ENCODE results near the gene EXOC3L1.

Gene EXOC3L1, protein sequence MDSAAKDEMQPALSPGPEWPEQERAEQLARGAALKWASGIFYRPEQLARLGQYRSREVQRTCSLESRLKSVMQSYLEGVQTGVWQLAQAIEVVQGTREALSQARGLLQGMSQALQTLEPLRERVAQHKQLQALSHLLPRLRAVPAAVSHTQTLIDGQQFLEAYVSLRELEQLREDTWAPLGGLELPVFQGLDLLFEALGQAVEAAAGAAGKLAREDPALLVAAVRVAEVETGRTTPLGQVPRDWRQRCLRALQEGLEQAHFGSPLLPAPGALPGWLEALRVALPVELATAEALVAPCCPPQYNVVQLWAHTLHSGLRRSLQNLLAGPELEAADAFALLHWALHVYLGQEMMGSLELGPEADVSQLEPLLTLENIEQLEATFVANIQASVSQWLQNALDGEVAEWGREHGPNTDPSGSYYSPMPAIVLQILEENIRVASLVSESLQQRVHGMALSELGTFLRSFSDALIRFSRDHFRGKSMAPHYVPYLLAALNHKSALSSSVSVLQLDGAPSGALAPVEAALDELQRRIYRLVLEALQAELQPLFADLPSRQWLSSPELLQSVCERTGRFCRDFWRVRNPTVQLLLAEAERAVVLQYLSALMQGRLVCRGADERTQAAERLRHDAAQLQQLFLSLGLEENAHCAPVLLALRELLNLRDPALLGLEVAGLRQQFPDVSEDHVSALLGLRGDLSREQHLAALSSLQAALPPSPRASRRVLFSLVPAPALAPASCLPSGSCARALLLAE

GRCh38 chr16:67190041-67190440 is at the start of gene EXOC3L1:
Gene EXOC3L1 (minus strand): TSS chr16:67190136. CDS start chr16:67189676, 460 bp downstream.
- DNase-seq, result no peak

- no peak for DNase-seq
Observed at GRCh38 chr16:67238806-67239470, 49.0 kb upstream of the EXOC3L1 start.

- no peak for DNase-seq
Observed at GRCh38 chr16:67238278-67238575, 48.3 kb upstream of the EXOC3L1 start.

DNA sequence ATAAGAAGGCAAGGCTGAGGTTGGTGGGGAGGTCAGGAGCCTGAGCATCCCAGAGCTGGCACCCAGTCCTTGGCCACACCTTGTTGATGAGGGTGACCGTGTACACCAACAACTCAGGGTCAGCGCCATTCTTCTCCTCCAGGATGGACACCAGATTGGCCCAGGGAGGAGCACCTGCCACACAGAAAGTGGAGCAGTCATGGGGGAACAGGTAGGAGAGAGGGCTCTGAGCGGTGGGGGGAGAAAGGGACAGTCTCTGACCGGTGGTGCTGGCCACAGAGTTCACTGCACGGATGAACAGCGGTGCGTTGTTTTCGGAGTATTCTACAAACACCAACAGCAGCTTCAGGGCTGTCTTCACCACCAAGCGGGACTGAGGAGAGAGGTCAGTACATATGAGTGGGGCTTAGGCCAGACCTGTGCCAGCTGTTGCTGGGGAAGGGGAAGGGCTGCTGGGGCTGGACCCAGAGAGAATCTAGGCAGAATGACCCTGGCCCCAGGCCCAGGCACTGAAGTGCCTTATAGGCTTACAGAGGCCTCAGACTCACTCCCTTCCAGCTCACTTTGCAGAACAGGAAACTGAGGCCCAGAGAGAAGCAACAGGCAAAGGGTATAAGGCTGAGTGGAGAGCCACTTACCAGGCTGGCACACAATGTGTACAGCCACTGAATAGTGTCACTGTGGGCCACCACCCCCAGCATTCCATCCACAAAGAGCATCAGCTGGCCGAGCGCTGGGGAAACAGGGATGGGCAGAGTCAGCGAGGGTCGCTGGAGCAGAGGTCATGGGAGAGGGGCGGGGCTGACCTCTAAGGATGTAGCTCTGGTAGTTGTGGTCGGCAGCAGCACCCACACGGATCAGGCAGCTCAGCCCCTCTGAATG is 47.7 kb upstream of the EXOC3L1 start:
- no peak for DNase-seq

GRCh38 chr16:67236563-67237395 is 46.8 kb upstream of the EXOC3L1 start:
- no peak for DNase-seq

DNA sequence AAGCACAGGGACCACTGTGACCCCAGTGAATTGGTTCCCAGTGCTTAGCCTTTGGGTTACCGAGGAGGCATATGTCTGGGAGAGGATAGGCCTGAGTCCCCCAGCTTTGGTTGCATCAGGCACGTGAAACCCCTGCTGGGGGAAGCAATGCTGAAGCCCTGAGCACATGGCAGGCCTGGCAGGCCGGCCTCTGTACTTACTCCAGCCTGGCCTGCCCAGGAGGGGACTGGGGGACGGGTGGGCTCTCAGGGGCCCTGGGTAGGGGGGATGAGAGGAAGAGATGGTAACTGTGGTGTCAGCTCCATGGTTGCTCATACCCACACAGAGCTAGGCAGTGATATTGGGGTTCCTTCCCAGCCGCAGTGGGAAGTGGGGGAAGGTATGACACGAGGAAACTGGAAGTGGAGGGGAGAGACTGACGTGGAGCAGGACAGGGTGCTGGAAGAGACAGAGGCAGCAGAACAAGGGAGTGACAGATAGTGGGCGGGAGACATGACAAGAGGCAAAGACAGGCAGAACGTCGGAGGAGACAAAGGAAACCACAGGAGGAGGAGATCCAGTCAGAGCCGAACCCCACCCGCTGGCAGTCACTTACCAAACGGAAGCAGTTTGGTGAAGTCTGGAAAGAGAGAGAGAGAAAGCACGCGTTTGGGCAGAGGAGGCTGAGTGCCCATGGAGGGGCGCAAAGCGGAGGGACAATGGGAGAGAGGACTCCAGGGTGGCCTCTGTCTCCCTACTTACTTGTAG is 46.1 kb upstream of the EXOC3L1 start:
- no peak for DNase-seq

DNA sequence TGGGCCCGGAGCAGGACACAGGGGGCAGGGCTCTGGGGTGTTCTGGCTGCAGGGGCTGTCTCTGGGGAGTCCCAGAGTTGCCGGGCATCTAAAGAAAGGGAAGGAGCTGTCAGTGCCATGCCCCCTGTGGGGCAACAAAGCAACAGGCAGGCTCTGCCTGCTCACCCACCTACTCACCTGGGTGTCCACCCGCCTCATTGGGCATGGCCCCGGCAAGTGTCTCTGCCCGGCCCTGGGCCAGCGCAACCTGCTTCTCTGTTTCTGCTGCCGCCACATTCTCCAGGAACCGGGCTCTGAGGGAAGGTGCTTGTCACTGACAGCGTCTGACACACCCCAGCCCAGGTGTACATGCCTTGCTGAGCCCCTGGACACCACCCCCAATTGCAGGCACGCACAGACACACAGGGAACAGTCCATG is 44.3 kb upstream of the EXOC3L1 start:
- no peak for DNase-seq

DNA sequence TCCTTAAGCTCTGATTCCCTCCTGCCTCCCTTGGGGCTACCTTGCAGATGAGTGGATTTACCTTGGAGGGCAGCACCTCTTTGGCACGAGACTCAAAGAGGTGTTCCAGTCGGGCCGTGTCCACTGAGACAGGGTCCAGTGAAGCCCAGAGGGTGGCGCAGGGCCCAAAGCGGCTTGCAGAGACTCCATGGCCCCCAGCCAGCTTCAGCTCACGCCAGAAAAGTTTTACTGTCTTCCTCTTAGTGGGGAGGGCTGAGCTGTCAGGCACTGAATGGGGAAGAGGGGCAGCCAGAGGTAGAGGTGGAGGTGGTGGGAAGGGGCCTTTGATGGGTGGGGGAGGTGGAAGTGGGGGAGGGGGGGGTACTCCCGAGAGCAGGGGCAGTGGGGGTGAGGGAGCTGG is 43.7 kb upstream of the EXOC3L1 start:
- no peak for DNase-seq

GRCh38 chr16:67230809-67231660 is 41.1 kb upstream of the EXOC3L1 start:
- DNase-seq, result no peak

DNA sequence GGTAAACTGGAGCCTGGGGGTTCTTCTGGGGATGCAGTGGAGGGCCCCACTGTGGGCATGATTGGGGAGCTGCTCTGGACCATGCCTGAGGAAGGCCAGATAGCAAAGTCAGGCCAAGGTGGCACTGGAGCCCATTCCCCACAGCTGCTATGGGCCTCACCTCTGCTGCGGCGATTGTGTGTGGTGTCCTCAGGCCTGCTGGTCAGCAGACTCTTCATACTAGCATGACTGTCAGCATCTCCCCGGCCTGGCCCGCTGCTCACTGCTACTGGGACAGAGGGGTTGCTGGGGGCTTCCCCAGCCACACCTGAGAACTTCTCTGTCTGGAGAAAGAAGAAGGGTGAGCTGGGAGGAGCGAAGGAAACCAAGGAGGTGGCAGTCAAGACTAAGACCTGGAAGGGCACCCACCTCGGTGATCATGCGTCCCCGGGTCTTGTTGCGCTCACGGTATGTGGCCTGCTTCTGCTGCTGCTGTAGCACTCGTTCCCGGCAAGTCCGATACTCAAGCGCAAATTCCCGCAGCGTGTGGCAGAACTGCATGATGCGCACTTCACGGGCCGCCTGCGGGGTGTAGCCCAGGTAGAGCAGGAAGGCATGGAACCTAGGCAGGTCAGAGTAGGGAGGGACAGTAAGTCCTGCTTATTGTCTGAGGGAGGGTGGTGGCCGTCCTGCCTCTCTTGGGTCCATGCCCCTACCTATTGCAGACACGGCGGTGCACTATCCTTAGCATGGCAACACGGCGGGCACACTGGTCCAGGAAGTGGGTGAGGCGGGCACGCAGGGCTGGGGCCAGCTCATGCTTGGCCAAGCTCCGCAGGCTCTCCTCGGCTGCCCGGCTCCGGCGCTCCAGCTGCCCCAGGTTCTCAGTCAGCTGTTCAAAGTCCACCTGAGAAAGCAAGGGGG is 40.2 kb upstream of the EXOC3L1 start:
- no peak for DNase-seq

DNA sequence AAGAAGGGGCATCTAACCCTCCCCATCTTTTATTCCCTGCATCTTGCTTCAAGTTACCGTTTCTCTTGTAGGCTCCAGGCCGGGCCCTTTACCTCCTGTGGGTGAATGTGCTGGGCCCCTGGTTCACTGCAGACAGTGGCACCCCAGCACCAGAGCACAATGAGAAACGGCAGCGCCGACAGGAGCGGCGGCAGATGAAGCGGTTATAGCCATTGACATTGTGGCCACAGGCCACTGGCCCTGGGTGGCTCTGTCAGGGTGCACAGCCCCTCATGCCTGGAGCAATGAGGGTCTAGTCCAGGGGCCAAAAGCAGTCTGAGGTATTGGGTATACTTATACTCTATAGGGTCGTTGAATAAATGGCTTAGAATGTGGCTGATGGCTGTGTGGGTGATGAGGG is 39.0 kb upstream of the EXOC3L1 start:
- no peak for DNase-seq

DNA sequence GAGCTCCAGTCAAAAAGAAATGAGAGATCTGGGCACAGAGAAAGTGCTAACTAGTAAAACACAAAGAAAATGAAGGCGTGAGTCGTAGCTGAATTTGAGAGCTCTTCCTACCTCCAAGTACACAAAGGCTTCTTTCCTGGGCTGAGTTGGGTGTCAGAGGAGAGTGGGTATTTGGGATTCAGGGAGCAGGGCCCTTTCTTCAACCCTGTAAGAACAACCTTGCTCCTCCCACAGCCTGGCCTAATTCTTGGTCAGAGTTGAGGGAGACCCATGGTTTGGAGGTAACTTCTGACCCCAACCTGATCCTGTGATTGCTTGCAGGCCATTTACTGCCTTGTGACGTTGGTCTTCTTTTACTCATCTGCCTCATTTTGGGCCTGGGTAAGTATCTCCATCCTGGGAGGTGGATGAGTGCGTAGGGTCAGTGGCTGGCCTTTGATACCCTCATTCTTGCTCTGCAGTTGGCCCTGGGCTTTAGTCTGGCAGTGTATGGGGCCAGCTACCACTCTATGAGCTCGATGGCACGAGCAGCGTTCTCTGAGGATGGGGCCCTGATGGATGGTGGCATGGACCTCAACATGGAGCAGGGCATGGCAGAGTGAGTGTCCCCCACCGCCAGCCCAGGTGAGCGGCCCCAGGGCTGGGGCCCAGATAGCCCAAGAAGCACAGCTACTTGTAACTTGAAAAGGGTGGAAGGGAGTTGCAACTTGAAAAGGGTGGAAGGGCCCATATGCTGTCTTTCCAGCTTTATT is 38.3 kb upstream of the EXOC3L1 start:
- no peak for DNase-seq

- DNase-seq, result no peak
Observed at GRCh38 chr16:67227567-67227921, 37.6 kb upstream of the EXOC3L1 start.

DNA sequence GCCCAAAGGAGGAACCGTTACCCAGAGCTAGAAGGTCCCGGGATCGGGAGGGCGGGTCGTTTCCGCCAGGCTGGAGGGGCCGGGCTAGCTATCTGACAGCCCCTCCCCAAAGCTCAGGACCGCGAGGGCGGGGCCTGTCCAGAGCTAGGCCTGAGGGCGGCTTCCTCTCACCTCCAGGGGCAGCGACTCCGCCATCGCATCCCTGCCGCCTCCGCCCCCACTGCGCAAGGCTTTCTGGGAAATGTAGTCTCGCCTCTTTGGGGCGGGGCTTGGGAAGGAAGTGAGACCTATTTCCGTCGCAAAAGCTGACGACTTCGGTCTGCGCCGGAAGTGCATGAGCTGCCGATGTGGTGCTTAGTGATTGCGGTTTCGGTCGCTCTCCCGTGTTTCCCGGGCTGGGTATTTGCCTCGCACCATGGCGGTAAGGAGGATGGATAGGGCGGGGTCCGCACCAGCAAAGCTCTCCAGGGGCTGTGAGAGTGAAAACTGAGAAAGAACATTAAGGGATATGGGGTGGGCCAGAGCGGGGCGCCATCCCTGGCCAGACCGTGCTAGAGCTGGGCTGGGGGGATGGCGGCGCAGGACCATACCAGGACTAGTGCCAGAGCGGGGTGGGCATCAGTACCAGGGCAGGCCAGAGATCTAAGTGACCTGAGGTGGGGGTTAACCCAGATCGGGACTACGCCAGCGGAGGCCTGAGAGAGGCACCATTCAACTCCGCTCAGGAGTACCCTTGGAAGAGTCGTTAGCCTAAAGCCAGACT is 37.0 kb upstream of the EXOC3L1 start, which contains the start of gene TMEM208:
Gene TMEM208 (plus strand): TSS at position 327 of the 763 bp plus-strand sequence. CDS start 89 bp downstream, at position 416.
- peak; percentile 70 for DNase-seq

- DNase-seq, result no peak
Observed at GRCh38 chr16:67226295-67226803, 36.4 kb upstream of the EXOC3L1 start.

GRCh38 chr16:67223992-67224391 is 34.1 kb upstream of the EXOC3L1 start:
- no peak for DNase-seq

Measured in NCI-H2029 treated with DMSO at 0.1 percent for 48 hours (cell line).